IPS DF 4.7 (cell line): ENCODE results near the gene AQP1.

Experiments
- DNase-seq: peaks from one replicate; pipeline ENCODE4 v3.0.0-alpha.2; 2013; ENCODE audit warnings: low spot score; ENCODE audit errors: extremely low read depth

The AQP1 gene

GRCh38 chr7:30906014-30906413, 5.6 kb upstream of the AQP1 start:
- no peak for DNase-seq

- DNase-seq: no peak
These were observed 5.0 kb upstream of the AQP1 start for GRCh38 chr7:30906515-30907240.

GRCh38 chr7:30907527-30908267, 4.0 kb upstream of the AQP1 start:
- DNase-seq: no peak

- DNase-seq: peak; percentile 28
These were observed 3.0 kb upstream of the AQP1 start for GRCh38 chr7:30908681-30909080.

GRCh38 chr7:30909431-30909830, 2.2 kb upstream of the AQP1 start:
- no peak for DNase-seq

- no peak for DNase-seq
These were observed 1.1 kb upstream of the AQP1 start for GRCh38 chr7:30910411-30911073.

- DNase-seq: no peak
These were observed 520 bp upstream of the AQP1 start for GRCh38 chr7:30911133-30911532.

- DNase-seq: no peak
These were observed 523 bp downstream of the AQP1 start for GRCh38 chr7:30912021-30912730.

GRCh38 chr7:30912731-30912985, 1.0 kb downstream of the AQP1 start:
- no peak for DNase-seq

- DNase-seq: no peak
These were observed 1.5 kb downstream of the AQP1 start for GRCh38 chr7:30912986-30913811.

- no peak for DNase-seq
These were observed 2.3 kb downstream of the AQP1 start for GRCh38 chr7:30913821-30914515.

- DNase-seq: no peak
These were observed 2.9 kb downstream of the AQP1 start for GRCh38 chr7:30914596-30914995.

- DNase-seq: no peak
These were observed 3.5 kb downstream of the AQP1 start for GRCh38 chr7:30915005-30915601.

- DNase-seq: no peak
These were observed 4.1 kb downstream of the AQP1 start for GRCh38 chr7:30915751-30916150.

GRCh38 chr7:30916255-30916654, 4.6 kb downstream of the AQP1 start:
- DNase-seq: no peak

- no peak for DNase-seq
These were observed 5.1 kb downstream of the AQP1 start for GRCh38 chr7:30916767-30917166.

- DNase-seq: no peak
These were observed 5.7 kb downstream of the AQP1 start for GRCh38 chr7:30917216-30917893.

- DNase-seq: no peak
These were observed 7.0 kb downstream of the AQP1 start for GRCh38 chr7:30918676-30919075.

GRCh38 chr7:30920021-30920583, 8.4 kb downstream of the AQP1 start:
- DNase-seq: no peak
